Measurements from ENCODE around the gene FGR.

- TF ChIP-seq CTCF (conservative IDR thresholded peaks at IDR 0.05 in 1 of 2, IDR thresholded peaks at IDR 0.05 in 1 of 2; ENCODE audit: extremely low read depth in 1 of 2, insufficient read depth in 1 of 2, low read depth in 1 of 2, low read length in 2 of 2) (no peak), EZH2 (IDR thresholded peaks at IDR 0.05; ENCODE audit: borderline replicate concordance, low read length) (no peak)
Observed at GRCh38 chr1:27567146-27567526, 67.8 kb downstream of the FGR start.
